ENCODE data around the gene TIPIN.
"Not testable (repeated sequence)": the region's sequence is repeated elsewhere in the genome, so short reads cannot be mapped to it uniquely, and the experiment has no call there.

TIPIN gene

DNA sequence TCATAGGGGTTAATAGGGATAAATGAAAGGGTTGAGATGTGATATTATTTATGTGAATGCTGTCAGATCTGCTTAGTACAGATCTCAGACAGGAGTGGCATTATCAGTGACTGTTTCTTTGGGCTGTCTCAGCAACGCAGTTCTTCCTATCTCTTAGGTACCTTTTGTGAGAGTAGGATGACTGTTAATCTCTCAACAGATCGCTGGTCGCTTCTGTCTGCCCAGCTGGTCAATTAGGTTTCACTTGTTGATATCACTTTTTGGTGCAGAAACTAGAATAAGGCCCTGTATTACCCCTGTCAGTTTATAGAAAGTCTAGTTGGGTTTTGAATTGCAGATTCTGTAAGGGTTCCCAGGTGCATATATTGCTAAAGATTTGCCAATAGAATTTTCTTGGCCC is 46.7 kb downstream of the TIPIN start:
- no peak overlapping the region for H3K4me3 ChIP-seq (ENCODE audit: low read depth, low read length)
- TF ChIP-seq, protein P1, sequence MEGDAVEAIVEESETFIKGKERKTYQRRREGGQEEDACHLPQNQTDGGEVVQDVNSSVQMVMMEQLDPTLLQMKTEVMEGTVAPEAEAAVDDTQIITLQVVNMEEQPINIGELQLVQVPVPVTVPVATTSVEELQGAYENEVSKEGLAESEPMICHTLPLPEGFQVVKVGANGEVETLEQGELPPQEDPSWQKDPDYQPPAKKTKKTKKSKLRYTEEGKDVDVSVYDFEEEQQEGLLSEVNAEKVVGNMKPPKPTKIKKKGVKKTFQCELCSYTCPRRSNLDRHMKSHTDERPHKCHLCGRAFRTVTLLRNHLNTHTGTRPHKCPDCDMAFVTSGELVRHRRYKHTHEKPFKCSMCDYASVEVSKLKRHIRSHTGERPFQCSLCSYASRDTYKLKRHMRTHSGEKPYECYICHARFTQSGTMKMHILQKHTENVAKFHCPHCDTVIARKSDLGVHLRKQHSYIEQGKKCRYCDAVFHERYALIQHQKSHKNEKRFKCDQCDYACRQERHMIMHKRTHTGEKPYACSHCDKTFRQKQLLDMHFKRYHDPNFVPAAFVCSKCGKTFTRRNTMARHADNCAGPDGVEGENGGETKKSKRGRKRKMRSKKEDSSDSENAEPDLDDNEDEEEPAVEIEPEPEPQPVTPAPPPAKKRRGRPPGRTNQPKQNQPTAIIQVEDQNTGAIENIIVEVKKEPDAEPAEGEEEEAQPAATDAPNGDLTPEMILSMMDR (IDR thresholded peaks at IDR 0.05; ENCODE audit: borderline replicate concordance, insufficient read depth, low read depth, low read length): no peak

DNA sequence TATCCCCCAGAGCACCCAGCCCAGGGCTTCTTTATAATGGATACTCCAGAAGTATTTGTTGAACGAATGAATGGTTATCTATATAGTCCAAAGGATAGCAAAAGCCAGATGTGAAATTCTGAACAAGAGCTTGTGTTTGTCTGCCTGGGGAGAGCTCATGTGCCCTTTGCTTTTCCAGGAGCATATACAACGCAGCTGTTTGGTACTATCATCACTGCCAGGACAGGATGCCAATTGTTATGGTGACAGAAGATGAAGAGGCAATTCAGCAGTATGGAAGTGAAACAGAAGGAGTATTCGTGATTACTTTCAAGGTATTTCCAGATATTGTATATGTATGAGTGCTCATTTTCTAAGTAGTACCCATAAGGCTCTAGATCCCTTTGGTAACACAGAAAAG is 48.0 kb downstream of the TIPIN start:
- no peak overlapping the region for H3K4me3 ChIP-seq (ENCODE audit: low read depth, low read length)
- TF ChIP-seq, protein P1 (IDR thresholded peaks at IDR 0.05; ENCODE audit: borderline replicate concordance, insufficient read depth, low read depth, low read length): no peak

DNA sequence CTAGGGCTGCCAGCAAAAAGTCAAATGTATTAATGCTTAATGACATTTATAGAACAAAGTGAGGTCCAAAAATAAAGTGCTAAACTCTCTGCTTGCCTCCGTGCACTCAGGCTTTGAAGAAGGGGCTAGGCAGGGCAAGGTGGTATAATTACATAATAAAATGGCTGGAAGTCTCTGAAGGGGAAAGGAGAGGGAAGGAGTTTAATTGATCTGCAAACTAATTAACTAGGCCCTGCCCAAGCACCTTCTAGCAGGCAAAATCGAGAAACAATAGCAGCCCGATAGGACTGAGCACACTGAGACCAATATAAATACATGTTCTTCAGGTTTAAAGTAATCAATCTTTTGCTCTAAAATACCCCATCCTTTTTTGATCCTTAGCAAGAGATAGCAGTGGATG is 50.1 kb downstream of the TIPIN start:
- H3K4me3 ChIP-seq (ENCODE audit: low read depth, low read length): no peak overlapping the region
- TF ChIP-seq, protein P1 (IDR thresholded peaks at IDR 0.05; ENCODE audit: borderline replicate concordance, insufficient read depth, low read depth, low read length): no peak

DNA sequence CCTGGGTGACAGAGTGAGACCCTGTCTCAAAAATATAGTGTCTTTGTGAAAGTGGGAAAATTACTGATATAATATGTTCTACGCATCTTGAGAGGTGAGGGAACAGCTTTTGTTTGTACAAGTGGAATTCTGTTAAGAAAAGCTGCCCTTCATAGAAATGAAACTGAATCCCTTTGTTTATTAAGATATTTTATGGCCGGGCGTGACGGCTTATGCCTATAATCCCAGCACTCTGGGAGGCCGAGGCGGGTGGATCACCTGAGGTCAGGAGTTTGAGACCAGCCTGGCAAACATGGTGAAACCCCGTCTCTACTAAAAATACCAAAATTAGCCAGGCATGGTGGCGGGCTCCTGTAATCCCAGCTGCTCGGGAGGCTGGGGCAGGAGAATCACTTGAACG is 52.1 kb downstream of the TIPIN start:
- not testable (repeated sequence) for H3K4me3 ChIP-seq (ENCODE audit: low read depth, low read length)

DNA sequence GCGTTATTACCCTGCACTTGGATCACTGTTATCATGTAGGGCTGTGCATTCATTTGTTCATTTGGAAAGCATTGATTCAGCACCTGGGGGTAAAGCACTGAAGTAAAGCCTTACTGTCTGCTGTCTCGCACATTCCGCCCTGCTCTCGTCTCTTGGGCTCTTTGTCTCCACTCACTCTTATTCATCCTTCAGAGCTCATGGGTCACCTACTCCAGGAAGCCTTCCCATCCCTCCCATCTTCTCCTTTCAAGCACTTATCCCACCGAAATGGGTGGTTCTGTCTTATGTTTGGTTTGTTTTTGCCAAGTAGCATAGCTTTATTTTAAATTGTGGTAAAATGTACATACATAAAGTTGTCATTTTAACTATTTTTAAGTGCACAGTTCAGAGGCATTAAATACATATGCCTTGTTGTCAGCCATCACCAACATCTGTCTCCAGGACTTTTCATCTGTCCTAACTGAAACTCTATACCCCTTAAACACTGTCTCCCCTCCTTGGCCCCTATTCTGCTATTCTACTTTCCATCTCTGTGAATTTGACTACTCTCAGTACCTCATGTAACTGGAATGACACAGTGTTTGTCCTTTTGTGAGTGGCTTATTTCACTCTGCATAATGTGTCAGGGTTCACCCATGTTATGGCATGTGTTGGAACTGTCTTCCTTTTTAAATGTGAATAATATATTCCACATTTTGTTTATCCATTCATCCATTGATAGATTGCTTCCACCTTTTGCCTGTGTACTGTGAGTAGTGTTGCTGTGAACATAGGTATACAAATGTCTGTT is 53.8 kb downstream of the TIPIN start:
- TF ChIP-seq, protein P1 (IDR thresholded peaks at IDR 0.05; ENCODE audit: borderline replicate concordance, insufficient read depth, low read depth, low read length): no peak
- H3K4me3 ChIP-seq (ENCODE audit: low read depth, low read length): no peak overlapping the region

DNA sequence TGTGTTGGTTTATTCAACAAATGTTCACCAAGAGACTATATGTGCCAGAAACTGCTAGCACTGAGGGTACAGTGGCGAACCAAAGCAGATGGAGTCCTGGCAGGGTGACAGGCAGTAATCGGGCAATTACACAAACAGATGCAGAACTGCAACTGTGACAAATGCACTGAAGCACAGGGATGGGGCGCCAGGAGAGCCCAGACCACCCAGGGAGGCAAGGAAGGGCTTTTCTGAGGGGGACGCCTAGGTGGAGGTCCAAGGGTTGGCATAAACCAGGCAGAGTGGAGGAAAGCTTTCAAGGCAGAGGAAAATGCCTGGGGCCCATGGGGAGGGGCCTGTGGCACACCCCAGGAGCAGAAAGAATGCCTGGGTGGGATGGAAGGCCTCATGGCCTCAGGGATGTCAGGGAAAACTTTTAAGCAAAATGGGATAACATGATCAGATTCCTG is 57.7 kb downstream of the TIPIN start:
- no peak overlapping the region for H3K4me3 ChIP-seq (ENCODE audit: low read depth, low read length)
- TF ChIP-seq, protein P1 (IDR thresholded peaks at IDR 0.05; ENCODE audit: borderline replicate concordance, insufficient read depth, low read depth, low read length): no peak

DNA sequence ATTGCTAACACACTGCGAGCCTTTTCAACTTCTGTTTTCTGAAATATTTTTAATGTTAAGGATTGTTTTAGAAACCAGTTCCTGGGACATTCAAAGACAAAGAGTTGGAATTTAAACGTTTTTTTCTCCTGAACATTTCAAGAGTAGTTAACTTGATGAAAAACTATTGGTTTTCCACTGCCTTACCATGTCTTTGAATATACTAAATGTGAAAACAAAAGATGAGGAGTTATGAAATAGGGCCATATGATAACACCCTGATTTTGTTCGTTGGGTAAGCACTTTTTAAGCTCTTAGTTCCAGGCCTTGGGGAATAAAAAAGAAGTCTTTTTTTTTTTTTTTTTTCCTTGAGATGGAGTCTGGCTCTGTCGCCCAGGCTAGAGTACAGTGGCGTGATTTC is 60.3 kb downstream of the TIPIN start:
- H3K4me3 ChIP-seq (ENCODE audit: low read depth, low read length): no peak overlapping the region
- TF ChIP-seq, protein P1 (IDR thresholded peaks at IDR 0.05; ENCODE audit: borderline replicate concordance, insufficient read depth, low read depth, low read length): no peak
